C4-2B (cell line): ENCODE measurements around the gene PSORS1C2.

ENCODE experiments used
- ZFX ChIP-seq: fragments of 450-650 bp; IDR thresholded peaks from 2 replicates; pipeline ENCODE4 v1.6.1; 2017
- TF ChIP-seq, protein P1 (sequence below): fragments of 450-650 bp; conservative IDR thresholded peaks from 2 replicates; pipeline ENCODE4 v1.5.1; 2017; ENCODE audit warnings: mild to moderate bottlenecking

DNA sequence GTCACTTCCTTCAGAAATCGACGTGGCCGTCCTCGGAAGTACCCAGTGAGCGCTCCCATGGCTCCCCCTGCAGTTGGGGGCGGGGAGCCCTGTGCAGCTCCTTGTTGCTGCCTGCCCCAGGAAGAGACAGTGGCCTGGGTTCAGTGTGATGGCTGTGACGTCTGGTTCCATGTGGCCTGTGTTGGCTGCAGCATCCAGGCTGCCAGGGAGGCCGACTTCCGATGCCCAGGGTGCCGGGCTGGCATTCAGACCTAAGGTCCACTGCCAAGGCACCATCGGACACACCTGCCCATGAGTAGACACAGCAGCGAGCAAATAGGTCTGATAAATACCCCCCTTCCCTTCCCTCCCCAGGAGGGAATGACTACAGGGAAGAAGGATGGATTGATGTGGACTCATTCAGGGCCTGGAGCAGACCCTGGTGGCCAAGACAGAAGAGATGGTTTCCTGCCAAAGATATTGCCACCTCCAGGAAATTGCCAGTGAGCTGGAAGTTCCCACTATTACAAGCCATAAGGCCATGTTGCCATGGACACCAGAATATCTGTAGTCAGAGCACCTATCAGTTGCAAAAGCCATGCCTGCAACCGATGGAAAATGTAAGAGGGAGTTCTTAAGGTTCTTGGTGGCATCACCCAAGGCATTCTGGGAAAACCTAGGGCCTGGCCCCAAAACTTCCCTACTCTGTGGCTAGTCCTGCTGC is 23.7 kb upstream of the PSORS1C2 start:
- TF ChIP-seq, protein P1, sequence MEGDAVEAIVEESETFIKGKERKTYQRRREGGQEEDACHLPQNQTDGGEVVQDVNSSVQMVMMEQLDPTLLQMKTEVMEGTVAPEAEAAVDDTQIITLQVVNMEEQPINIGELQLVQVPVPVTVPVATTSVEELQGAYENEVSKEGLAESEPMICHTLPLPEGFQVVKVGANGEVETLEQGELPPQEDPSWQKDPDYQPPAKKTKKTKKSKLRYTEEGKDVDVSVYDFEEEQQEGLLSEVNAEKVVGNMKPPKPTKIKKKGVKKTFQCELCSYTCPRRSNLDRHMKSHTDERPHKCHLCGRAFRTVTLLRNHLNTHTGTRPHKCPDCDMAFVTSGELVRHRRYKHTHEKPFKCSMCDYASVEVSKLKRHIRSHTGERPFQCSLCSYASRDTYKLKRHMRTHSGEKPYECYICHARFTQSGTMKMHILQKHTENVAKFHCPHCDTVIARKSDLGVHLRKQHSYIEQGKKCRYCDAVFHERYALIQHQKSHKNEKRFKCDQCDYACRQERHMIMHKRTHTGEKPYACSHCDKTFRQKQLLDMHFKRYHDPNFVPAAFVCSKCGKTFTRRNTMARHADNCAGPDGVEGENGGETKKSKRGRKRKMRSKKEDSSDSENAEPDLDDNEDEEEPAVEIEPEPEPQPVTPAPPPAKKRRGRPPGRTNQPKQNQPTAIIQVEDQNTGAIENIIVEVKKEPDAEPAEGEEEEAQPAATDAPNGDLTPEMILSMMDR = no peak
- no peak for TF ChIP-seq ZFX
